Fibroblast of lung (primary cell): Measurements from ENCODE around the gene SLC17A2. TPM values are rescaled to one million over a fixed set of nuclear protein-coding genes. Genes with fewer than 3 reads are reported as not detected.

Experiments
- DNase-seq, 2 donors: peaks; one replicate each; pipeline versions ENCODE4 v3.0.0 to v3.0.0-alpha.2; 2010; ENCODE audit warnings: low read depth in 2 of 2
- H2AFZ ChIP-seq: 2 replicates; pipeline ENCODE4 v1.5.1; 2012; ENCODE audit warnings: low read length, control low read depth, inconsistent platforms
- H3K27ac ChIP-seq: 2 replicates; pipeline ENCODE4 v1.5.1; 2011; ENCODE audit warnings: low read length, control low read depth; ENCODE audit not compliant: insufficient read depth
- H3K27me3 ChIP-seq: 2 replicates; pipeline ENCODE4 v1.5.1; 2011; ENCODE audit warnings: mild to moderate bottlenecking, low read length; ENCODE audit not compliant: control insufficient read depth, insufficient read depth
- H3K36me3 ChIP-seq: 2 replicates; pipeline ENCODE4 v1.5.1; 2011; ENCODE audit warnings: low read length; ENCODE audit not compliant: control insufficient read depth, insufficient read depth
- H3K4me1 ChIP-seq: 2 replicates; pipeline ENCODE4 v1.5.1; 2011; ENCODE audit warnings: low read length; ENCODE audit not compliant: control insufficient read depth, insufficient read depth; ENCODE audit errors: extremely low read depth
- H3K4me2 ChIP-seq: 2 replicates; pipeline ENCODE4 v1.5.1; 2011; ENCODE audit warnings: low read length, control low read depth; ENCODE audit not compliant: insufficient read depth; ENCODE audit errors: extremely low read depth
- H3K4me3 ChIP-seq, 4 experiments: fragments of 200-600 bp in 1 of 4; sonication (generic) in 1 of 4; replicated peaks in 1 of 4; 2 replicates each; pipeline ENCODE4 v1.5.1; 2011 to 2016; ENCODE audit warnings: low read length in 4 of 4, low read depth in 3 of 4, mild to moderate bottlenecking in 3 of 4, control low read depth in 2 of 4, inconsistent platforms in 1 of 4, mixed read lengths in 1 of 4; ENCODE audit not compliant: insufficient read depth in 1 of 4; ENCODE audit errors: control extremely low read depth in 1 of 4
- H3K79me2 ChIP-seq: 2 replicates; pipeline ENCODE4 v1.5.1; 2012; ENCODE audit warnings: mild to moderate bottlenecking, low read length, inconsistent platforms; ENCODE audit not compliant: control insufficient read depth, insufficient read depth
- H3K9ac ChIP-seq: 2 replicates; pipeline ENCODE4 v1.5.1; 2011; ENCODE audit warnings: mild to moderate bottlenecking, low read length, control low read depth; ENCODE audit not compliant: insufficient read depth
- H3K9me3 ChIP-seq: 2 replicates; pipeline ENCODE4 v1.5.1; 2012; ENCODE audit warnings: low read depth, low read length; ENCODE audit not compliant: control insufficient read depth, insufficient read depth
- H4K20me1 ChIP-seq: 2 replicates; pipeline ENCODE4 v1.5.1; 2011; ENCODE audit warnings: low read length; ENCODE audit not compliant: control insufficient read depth, insufficient read depth; ENCODE audit errors: extremely low read depth
- EZH2 ChIP-seq: IDR thresholded peaks from 2 replicates; pipeline ENCODE4 v1.5.1; 2012; ENCODE audit warnings: low read length, control low read depth, mild to moderate bottlenecking; ENCODE audit errors: missing control alignments
- polyA plus RNA-seq, 2 donors: library from polyadenylated mRNA; depleted of rRNA in 1 of 2; stranded (reverse) in 1 of 2; unstranded in 1 of 2; fragments of >200 nt; gene quantifications; 2 replicates each; pipeline ENCODE4 v1.2.1, GENCODE V29; 2011 to 2012; ENCODE audit warnings: missing spikeins in 1 of 2
- total RNA-seq: library from RNA; depleted of rRNA; stranded (reverse); fragments of >200 nt; gene quantifications from 2 replicates; pipeline ENCODE4 v1.2.1, GENCODE V29; 2014
- TF ChIP-seq, protein P1 (sequence below), 2 donors: IDR thresholded peaks in 1 of 2; conservative IDR thresholded peaks in 1 of 2; 1 replicate in 1 of 2; 2 replicates in 1 of 2; pipeline ENCODE4 v1.5.1; 2011 to 2012; ENCODE audit warnings: low read length in 2 of 2, control low read depth in 1 of 2, inconsistent platforms in 1 of 2, low read depth in 1 of 2, mild to moderate bottlenecking in 1 of 2

Gene SLC17A2
- total and polyA plus RNA-seq, 2 donors (not counting 1 experiment from before 2014, with no cell fraction given) = not detected

DNA sequence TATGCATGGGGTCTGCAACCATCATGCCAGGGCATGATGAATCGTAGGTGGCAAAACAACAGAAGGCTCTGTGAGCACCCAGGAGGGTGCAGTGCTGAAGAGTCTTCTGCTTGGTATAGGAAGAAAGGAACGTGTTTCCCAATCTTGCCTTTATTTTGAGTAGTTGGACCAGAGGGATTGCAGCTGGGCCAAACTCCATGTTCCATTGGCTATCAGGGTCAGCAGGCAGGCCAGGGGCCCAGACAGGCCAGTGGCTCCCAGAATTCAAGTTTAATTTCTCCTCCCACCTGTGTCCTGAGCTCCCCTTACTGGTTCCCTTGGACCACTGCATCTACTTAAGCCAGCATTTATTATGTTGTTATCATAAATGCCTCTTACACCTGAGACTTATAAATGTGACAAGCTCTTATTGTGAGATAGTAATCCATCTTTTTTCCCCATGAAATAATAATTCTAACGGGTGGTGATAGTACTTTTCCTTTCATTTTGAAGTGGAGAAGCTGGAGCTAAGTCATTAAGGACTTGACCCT, 31.2 kb upstream of the SLC17A2 start:
- H3K4me1 ChIP-seq = peaks cover 5% of the 10 kb centered on the region
- H3K79me2 ChIP-seq = peaks cover 16% of the 10 kb centered on the region
- H2AFZ ChIP-seq = peak overlapping the region; percentile 71
- no peaks in the 10 kb centered on the region for H3K27me3 ChIP-seq
- TF ChIP-seq, protein P1, sequence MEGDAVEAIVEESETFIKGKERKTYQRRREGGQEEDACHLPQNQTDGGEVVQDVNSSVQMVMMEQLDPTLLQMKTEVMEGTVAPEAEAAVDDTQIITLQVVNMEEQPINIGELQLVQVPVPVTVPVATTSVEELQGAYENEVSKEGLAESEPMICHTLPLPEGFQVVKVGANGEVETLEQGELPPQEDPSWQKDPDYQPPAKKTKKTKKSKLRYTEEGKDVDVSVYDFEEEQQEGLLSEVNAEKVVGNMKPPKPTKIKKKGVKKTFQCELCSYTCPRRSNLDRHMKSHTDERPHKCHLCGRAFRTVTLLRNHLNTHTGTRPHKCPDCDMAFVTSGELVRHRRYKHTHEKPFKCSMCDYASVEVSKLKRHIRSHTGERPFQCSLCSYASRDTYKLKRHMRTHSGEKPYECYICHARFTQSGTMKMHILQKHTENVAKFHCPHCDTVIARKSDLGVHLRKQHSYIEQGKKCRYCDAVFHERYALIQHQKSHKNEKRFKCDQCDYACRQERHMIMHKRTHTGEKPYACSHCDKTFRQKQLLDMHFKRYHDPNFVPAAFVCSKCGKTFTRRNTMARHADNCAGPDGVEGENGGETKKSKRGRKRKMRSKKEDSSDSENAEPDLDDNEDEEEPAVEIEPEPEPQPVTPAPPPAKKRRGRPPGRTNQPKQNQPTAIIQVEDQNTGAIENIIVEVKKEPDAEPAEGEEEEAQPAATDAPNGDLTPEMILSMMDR (conservative IDR thresholded peaks at IDR 0.05 in 1 of 2, IDR thresholded peaks at IDR 0.05 in 1 of 2; ENCODE audit: low read depth in 1 of 2, low read length in 2 of 2) = peak in 1 of 2 donors; percentile 6
- no peak for TF ChIP-seq EZH2
- peak overlapping the region in 3 of 4 experiments; percentile 63 to 94 (median 89) for H3K4me3 ChIP-seq
- H3K4me2 ChIP-seq = peak overlapping the region; percentile 94
- peak overlapping the region; percentile 92 for H3K27ac ChIP-seq
- H3K9ac ChIP-seq = peak overlapping the region; percentile 40
- H4K20me1 ChIP-seq = no peaks in the 10 kb centered on the region
- H3K36me3 ChIP-seq = peaks cover 6% of the 10 kb centered on the region
- no peak for DNase-seq
- no peaks in the 10 kb centered on the region for H3K9me3 ChIP-seq

- no peak for DNase-seq
- H3K36me3 ChIP-seq = peaks cover 3% of the 10 kb centered on the region
- no peak overlapping the region for H2AFZ ChIP-seq
- H3K27me3 ChIP-seq = no peaks in the 10 kb centered on the region
- TF ChIP-seq, protein P1 (conservative IDR thresholded peaks at IDR 0.05 in 1 of 2, IDR thresholded peaks at IDR 0.05 in 1 of 2; ENCODE audit: low read depth in 1 of 2, low read length in 2 of 2) = no peak
- no peak for TF ChIP-seq EZH2
- H3K27ac ChIP-seq = no peak overlapping the region
- H3K4me1 ChIP-seq = peaks cover 5% of the 10 kb centered on the region
- H3K4me3 ChIP-seq = no peak overlapping the region
- H3K79me2 ChIP-seq = peaks cover 16% of the 10 kb centered on the region
- no peak overlapping the region for H3K4me2 ChIP-seq
- no peak overlapping the region for H3K9ac ChIP-seq
- H3K9me3 ChIP-seq = no peaks in the 10 kb centered on the region
- H4K20me1 ChIP-seq = no peaks in the 10 kb centered on the region
These were observed 30.2 kb upstream of the SLC17A2 start for GRCh38 chr6:25960734-25961133.

DNA sequence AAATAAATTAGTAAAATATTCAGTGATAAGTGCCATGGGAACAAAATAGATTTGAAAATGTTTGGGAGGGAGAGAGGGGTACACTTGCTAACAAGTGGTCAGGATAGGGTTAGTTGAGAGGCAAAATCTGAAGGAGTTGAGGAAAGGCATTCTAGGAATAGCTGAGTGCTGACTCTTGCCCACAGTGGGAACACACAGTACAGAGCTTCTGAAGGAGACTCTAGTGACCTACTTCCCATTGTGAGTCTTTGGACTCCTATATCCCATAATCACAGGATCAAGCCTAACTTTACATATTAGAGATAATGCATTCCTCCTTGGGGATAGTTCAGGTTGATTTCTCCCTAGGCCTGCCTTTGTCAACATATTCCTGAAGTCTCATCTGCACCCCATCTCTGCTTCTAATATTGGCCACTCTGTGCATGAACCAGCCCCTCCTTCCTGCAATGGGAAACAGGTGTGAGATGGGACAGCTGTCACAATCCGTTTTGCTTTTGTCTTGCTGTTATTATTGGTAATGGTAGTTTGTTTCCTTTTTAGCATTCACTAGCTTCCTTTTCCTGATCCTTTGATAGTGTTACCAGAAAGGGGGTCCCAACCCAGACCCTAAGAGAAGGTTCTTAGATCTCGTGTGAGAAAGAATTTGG, 29.5 kb upstream of the SLC17A2 start:
- H3K4me3 ChIP-seq = no peak overlapping the region
- H3K79me2 ChIP-seq = peaks cover 16% of the 10 kb centered on the region
- no peak overlapping the region for H2AFZ ChIP-seq
- H3K36me3 ChIP-seq = peaks cover 2% of the 10 kb centered on the region
- no peak overlapping the region for H3K9ac ChIP-seq
- no peak for TF ChIP-seq EZH2
- TF ChIP-seq, protein P1 (conservative IDR thresholded peaks at IDR 0.05 in 1 of 2, IDR thresholded peaks at IDR 0.05 in 1 of 2; ENCODE audit: low read depth in 1 of 2, low read length in 2 of 2) = no peak
- H3K4me2 ChIP-seq = no peak overlapping the region
- H3K9me3 ChIP-seq = no peaks in the 10 kb centered on the region
- H3K4me1 ChIP-seq = peaks cover 5% of the 10 kb centered on the region
- H3K27ac ChIP-seq = no peak overlapping the region
- no peaks in the 10 kb centered on the region for H3K27me3 ChIP-seq
- H4K20me1 ChIP-seq = no peaks in the 10 kb centered on the region
- DNase-seq = peak; percentile 25 to 49
